GM12878 (cell line): ENCODE measurements around the gene PAF1.

Source experiments
- EP300 ChIP-seq, 2 experiments: fragments of 150-350 bp in 1 of 2; IDR thresholded peaks; 2 replicates each; pipeline ENCODE4 v1.6.1; 2011 to 2012; ENCODE audit warnings: low read depth in 2 of 2, low read length in 2 of 2, borderline replicate concordance in 1 of 2, improper control_type of control experiment in 1 of 2, inconsistent platforms in 1 of 2; ENCODE audit not compliant: control insufficient read depth in 1 of 2
- MEF2B ChIP-seq: fragments of 450-650 bp; IDR thresholded peaks from 2 replicates; pipeline ENCODE4 v1.6.1; 2018; ENCODE audit warnings: mild to moderate bottlenecking, moderate library complexity; ENCODE audit not compliant: partially characterized antibody, poor library complexity, severe bottlenecking
- POLR2A ChIP-seq: IDR thresholded peaks from 2 replicates; pipeline ENCODE4 v1.6.1; 2011; ENCODE audit warnings: low read depth, mild to moderate bottlenecking, low read length
- SMC3 ChIP-seq: IDR thresholded peaks from 2 replicates; pipeline ENCODE4 v1.6.1; 2011; ENCODE audit warnings: low read length, improper control_type of control experiment, borderline replicate concordance
- SPI1 ChIP-seq: IDR thresholded peaks from 2 replicates; pipeline ENCODE4 v1.6.1; 2011; ENCODE audit warnings: low read depth, mild to moderate bottlenecking, low read length, moderate library complexity, borderline replicate concordance; ENCODE audit not compliant: insufficient read depth
- SUPT20H ChIP-seq: IDR thresholded peaks from 2 replicates; pipeline ENCODE4 v1.6.1; 2011; ENCODE audit warnings: low read depth, mild to moderate bottlenecking, low read length, moderate library complexity, borderline replicate concordance; ENCODE audit not compliant: control insufficient read depth
- TBL1XR1 ChIP-seq: IDR thresholded peaks from 2 replicates; pipeline ENCODE4 v1.6.1; 2012; ENCODE audit warnings: low read depth, low read length, improper control_type of control experiment
- TF ChIP-seq, protein P1 (sequence below): fragments of 450-650 bp; IDR thresholded peaks from 2 replicates; pipeline ENCODE4 v1.6.1; 2017; ENCODE audit warnings: borderline replicate concordance
- TF ChIP-seq, protein P2 (sequence below), 3 experiments: IDR thresholded peaks in 2 of 3; conservative IDR thresholded peaks in 1 of 3; 2 replicates each; pipeline ENCODE4 v1.5.1; 2011; ENCODE audit warnings: low read depth in 3 of 3, low read length in 3 of 3, mild to moderate bottlenecking in 3 of 3, control low read depth in 2 of 3, moderate library complexity in 2 of 3, inconsistent platforms in 1 of 3, mixed read lengths in 1 of 3; ENCODE audit not compliant: control insufficient read depth in 2 of 3, insufficient read depth in 1 of 3; ENCODE audit errors: extremely low read depth in 1 of 3
- TF ChIP-seq, protein P3 (sequence below): fragments of 450-650 bp; IDR thresholded peaks from 2 replicates; pipeline ENCODE4 v1.6.1; 2016; ENCODE audit warnings: mild to moderate bottlenecking
- TF ChIP-seq, protein P4 (sequence below): fragments of 450-650 bp; conservative IDR thresholded peaks from 2 replicates; pipeline ENCODE4 v1.6.1; 2017; ENCODE audit warnings: mild to moderate bottlenecking, moderate library complexity

DNA sequence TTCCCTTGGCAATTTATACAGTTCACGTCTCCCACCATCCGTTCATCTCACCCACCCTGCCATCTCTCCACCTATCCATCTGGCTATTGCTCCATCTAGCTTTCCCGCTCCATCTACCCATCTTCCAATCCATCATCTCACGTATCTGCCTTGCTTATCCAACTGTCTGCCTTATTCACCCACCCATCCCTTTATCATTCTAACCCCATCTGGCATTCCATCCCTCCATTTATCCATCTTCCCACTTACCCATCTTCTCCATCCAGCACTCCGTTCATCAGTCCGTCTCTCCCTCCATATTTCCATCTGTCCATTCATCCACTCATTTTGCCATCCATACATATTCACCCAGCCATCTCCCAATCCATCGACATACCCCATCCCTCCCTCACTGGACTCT, 34.8 kb upstream of the PAF1 start:
- TF ChIP-seq, protein P1, sequence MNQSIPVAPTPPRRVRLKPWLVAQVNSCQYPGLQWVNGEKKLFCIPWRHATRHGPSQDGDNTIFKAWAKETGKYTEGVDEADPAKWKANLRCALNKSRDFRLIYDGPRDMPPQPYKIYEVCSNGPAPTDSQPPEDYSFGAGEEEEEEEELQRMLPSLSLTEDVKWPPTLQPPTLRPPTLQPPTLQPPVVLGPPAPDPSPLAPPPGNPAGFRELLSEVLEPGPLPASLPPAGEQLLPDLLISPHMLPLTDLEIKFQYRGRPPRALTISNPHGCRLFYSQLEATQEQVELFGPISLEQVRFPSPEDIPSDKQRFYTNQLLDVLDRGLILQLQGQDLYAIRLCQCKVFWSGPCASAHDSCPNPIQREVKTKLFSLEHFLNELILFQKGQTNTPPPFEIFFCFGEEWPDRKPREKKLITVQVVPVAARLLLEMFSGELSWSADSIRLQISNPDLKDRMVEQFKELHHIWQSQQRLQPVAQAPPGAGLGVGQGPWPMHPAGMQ = no peak
- TF ChIP-seq EP300 (IDR thresholded peaks at IDR 0.05; ENCODE audit: borderline replicate concordance in 1 of 2, control insufficient read depth in 1 of 2, low read depth in 2 of 2, low read length in 2 of 2) = no peak
- TF ChIP-seq SMC3 = no peak
- TF ChIP-seq, protein P2, sequence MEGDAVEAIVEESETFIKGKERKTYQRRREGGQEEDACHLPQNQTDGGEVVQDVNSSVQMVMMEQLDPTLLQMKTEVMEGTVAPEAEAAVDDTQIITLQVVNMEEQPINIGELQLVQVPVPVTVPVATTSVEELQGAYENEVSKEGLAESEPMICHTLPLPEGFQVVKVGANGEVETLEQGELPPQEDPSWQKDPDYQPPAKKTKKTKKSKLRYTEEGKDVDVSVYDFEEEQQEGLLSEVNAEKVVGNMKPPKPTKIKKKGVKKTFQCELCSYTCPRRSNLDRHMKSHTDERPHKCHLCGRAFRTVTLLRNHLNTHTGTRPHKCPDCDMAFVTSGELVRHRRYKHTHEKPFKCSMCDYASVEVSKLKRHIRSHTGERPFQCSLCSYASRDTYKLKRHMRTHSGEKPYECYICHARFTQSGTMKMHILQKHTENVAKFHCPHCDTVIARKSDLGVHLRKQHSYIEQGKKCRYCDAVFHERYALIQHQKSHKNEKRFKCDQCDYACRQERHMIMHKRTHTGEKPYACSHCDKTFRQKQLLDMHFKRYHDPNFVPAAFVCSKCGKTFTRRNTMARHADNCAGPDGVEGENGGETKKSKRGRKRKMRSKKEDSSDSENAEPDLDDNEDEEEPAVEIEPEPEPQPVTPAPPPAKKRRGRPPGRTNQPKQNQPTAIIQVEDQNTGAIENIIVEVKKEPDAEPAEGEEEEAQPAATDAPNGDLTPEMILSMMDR (IDR thresholded peaks at IDR 0.05 in 2 of 3, conservative IDR thresholded peaks at IDR 0.05 in 1 of 3; ENCODE audit: control insufficient read depth in 2 of 3, extremely low read depth in 1 of 3, insufficient read depth in 1 of 3, low read depth in 3 of 3, low read length in 3 of 3) = no peak
- no peak for TF ChIP-seq TBL1XR1
- TF ChIP-seq, protein P3, sequence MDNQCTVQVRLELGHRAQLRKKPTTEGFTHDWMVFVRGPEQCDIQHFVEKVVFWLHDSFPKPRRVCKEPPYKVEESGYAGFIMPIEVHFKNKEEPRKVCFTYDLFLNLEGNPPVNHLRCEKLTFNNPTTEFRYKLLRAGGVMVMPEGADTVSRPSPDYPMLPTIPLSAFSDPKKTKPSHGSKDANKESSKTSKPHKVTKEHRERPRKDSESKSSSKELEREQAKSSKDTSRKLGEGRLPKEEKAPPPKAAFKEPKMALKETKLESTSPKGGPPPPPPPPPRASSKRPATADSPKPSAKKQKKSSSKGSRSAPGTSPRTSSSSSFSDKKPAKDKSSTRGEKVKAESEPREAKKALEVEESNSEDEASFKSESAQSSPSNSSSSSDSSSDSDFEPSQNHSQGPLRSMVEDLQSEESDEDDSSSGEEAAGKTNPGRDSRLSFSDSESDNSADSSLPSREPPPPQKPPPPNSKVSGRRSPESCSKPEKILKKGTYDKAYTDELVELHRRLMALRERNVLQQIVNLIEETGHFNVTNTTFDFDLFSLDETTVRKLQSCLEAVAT = no peak
- TF ChIP-seq, protein P4, sequence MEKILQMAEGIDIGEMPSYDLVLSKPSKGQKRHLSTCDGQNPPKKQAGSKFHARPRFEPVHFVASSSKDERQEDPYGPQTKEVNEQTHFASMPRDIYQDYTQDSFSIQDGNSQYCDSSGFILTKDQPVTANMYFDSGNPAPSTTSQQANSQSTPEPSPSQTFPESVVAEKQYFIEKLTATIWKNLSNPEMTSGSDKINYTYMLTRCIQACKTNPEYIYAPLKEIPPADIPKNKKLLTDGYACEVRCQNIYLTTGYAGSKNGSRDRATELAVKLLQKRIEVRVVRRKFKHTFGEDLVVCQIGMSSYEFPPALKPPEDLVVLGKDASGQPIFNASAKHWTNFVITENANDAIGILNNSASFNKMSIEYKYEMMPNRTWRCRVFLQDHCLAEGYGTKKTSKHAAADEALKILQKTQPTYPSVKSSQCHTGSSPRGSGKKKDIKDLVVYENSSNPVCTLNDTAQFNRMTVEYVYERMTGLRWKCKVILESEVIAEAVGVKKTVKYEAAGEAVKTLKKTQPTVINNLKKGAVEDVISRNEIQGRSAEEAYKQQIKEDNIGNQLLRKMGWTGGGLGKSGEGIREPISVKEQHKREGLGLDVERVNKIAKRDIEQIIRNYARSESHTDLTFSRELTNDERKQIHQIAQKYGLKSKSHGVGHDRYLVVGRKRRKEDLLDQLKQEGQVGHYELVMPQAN = no peak
- no peak for TF ChIP-seq SUPT20H
- peak; percentile 39 for TF ChIP-seq POLR2A
- no peak for TF ChIP-seq SPI1
- TF ChIP-seq MEF2B = no peak
